Measurements from ENCODE around the gene ILK.

ILK gene

GRCh38 chr11:6654281-6655019, 50.9 kb downstream of the ILK start:
- no peak for TF ChIP-seq CTCF (IDR thresholded peaks at IDR 0.05; ENCODE audit: control extremely low read depth, extremely low read depth, low read depth, missing control alignments)
- CTCF ChIA-PET: interaction anchor here (0.8 kb wide), 1 partner anchor 13 kb away, joined by 3 read pairs; no protein-coding TSS in a partner anchor
- POLR2A ChIA-PET: no interaction called here
- DNase-seq (ENCODE audit: extremely low spot score): no peak

- ChIA-PET POLR2A (no interaction called here), CTCF (interaction anchor here (2.8 kb wide), 1 partner anchor 28 kb away, joined by 7 read pairs; the partner anchor contains the start of gene MRPL17)
- no peak for DNase-seq (ENCODE audit: extremely low spot score)
- no peak for TF ChIP-seq CTCF (IDR thresholded peaks at IDR 0.05; ENCODE audit: control extremely low read depth, extremely low read depth, low read depth, missing control alignments)
Measured at GRCh38 chr11:6655020-6655789, 51.6 kb downstream of the ILK start.

GRCh38 chr11:6655790-6656583, 52.4 kb downstream of the ILK start, which contains the start of gene DCHS1:
TSS of gene DCHS1 (minus strand) at chr11:6655809. CDS start at chr11:6641613, 14,196 bp downstream.
- no peak for DNase-seq (ENCODE audit: extremely low spot score)
- CTCF ChIA-PET: interaction anchor here (1.2 to 2.8 kb wide), 3 partner anchors 12 to 125 kb away, joined by 4 to 7 read pairs (median 5); partner anchors contain the start of gene MRPL17
- POLR2A ChIA-PET: no interaction called here
- no peak for TF ChIP-seq CTCF (IDR thresholded peaks at IDR 0.05; ENCODE audit: control extremely low read depth, extremely low read depth, low read depth, missing control alignments)

GRCh38 chr11:6656584-6656915, 53.0 kb downstream of the ILK start:
- ChIA-PET POLR2A (no interaction called here), CTCF (interaction anchor here (1.1 to 5.2 kb wide), 5 partner anchors 9 to 125 kb away, joined by 3 to 31 read pairs (median 5); partner anchors contain the start of gene MRPL17)
- no peak for DNase-seq (ENCODE audit: extremely low spot score)
- TF ChIP-seq CTCF (IDR thresholded peaks at IDR 0.05; ENCODE audit: control extremely low read depth, extremely low read depth, low read depth, missing control alignments): no peak

GRCh38 chr11:6656936-6657335, 53.4 kb downstream of the ILK start:
- DNase-seq (ENCODE audit: extremely low spot score): no peak
- POLR2A ChIA-PET: no interaction called here
- no peak for TF ChIP-seq CTCF (IDR thresholded peaks at IDR 0.05; ENCODE audit: control extremely low read depth, extremely low read depth, low read depth, missing control alignments)
- CTCF ChIA-PET: interaction anchor here (1.1 to 5.2 kb wide), 5 partner anchors 9 to 126 kb away, joined by 3 to 31 read pairs (median 5); partner anchors contain the start of gene MRPL17

GRCh38 chr11:6657346-6657745, 53.8 kb downstream of the ILK start:
- no peak for TF ChIP-seq CTCF (IDR thresholded peaks at IDR 0.05; ENCODE audit: control extremely low read depth, extremely low read depth, low read depth, missing control alignments)
- ChIA-PET CTCF (interaction anchor here (1.1 to 5.2 kb wide), 5 partner anchors 10 to 126 kb away, joined by 3 to 31 read pairs (median 5); partner anchors contain the start of gene MRPL17), POLR2A (no interaction called here)
- no peak for DNase-seq (ENCODE audit: extremely low spot score)
